LNCAP (cell line): ENCODE measurements around the gene GXYLT2.

ENCODE experiments used
- TF ChIP-seq, protein P1 (sequence below): fragments of 450-650 bp; IDR thresholded peaks from 2 replicates; pipeline ENCODE4 v1.5.1; 2017; ENCODE audit warnings: mild to moderate bottlenecking

GXYLT2 gene

GRCh38 chr3:72985576-72985975, 97.7 kb downstream of the GXYLT2 start:
- TF ChIP-seq, protein P1, sequence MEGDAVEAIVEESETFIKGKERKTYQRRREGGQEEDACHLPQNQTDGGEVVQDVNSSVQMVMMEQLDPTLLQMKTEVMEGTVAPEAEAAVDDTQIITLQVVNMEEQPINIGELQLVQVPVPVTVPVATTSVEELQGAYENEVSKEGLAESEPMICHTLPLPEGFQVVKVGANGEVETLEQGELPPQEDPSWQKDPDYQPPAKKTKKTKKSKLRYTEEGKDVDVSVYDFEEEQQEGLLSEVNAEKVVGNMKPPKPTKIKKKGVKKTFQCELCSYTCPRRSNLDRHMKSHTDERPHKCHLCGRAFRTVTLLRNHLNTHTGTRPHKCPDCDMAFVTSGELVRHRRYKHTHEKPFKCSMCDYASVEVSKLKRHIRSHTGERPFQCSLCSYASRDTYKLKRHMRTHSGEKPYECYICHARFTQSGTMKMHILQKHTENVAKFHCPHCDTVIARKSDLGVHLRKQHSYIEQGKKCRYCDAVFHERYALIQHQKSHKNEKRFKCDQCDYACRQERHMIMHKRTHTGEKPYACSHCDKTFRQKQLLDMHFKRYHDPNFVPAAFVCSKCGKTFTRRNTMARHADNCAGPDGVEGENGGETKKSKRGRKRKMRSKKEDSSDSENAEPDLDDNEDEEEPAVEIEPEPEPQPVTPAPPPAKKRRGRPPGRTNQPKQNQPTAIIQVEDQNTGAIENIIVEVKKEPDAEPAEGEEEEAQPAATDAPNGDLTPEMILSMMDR: no peak

- TF ChIP-seq, protein P1: no peak
These were observed 103.0 kb downstream of the GXYLT2 start for GRCh38 chr3:72990701-72991395.

- TF ChIP-seq, protein P1: no peak
These were observed 103.7 kb downstream of the GXYLT2 start for GRCh38 chr3:72991522-72991921.

DNA sequence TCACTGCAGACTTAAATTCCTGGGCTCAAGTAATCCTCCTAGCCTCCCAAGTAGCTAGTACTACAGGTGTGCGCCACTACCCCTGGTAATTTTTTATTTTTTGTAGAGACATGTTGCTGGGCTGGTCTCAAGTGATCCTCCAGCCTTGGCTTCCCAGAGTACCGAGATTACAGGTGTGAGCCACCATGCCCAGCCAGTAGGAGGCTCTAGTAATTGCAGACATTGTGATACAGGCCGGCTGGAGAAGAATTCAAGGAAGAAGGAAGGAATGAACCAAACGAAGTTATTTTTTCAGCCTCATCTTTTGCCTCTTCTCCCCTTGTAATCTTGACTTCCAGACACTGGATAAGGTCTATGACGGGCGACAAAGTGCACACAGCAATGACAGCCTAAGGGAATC, 105.5 kb downstream of the GXYLT2 start:
- TF ChIP-seq, protein P1: no peak

DNA sequence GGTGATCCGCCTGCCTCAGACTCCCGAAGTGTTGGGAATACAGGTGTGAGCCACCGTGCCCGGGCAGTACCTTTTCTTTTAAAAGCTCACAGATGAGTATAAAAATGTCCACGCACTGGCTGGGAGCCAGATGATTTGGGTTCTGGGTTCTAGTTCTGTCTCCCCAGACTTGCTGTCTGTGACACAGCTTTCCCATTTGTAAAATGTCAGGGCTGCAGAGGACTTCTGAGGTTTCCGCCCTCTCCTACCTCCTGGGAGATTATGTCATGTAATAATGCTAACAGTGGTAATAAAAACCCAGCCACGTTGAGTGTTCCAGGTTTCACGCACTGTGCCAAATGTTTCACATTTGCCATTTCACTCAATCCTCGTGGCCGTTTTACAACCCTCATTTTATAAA, 107.5 kb downstream of the GXYLT2 start:
- TF ChIP-seq, protein P1: no peak

GRCh38 chr3:72996121-72996472, 108.3 kb downstream of the GXYLT2 start:
- TF ChIP-seq, protein P1: no peak

DNA sequence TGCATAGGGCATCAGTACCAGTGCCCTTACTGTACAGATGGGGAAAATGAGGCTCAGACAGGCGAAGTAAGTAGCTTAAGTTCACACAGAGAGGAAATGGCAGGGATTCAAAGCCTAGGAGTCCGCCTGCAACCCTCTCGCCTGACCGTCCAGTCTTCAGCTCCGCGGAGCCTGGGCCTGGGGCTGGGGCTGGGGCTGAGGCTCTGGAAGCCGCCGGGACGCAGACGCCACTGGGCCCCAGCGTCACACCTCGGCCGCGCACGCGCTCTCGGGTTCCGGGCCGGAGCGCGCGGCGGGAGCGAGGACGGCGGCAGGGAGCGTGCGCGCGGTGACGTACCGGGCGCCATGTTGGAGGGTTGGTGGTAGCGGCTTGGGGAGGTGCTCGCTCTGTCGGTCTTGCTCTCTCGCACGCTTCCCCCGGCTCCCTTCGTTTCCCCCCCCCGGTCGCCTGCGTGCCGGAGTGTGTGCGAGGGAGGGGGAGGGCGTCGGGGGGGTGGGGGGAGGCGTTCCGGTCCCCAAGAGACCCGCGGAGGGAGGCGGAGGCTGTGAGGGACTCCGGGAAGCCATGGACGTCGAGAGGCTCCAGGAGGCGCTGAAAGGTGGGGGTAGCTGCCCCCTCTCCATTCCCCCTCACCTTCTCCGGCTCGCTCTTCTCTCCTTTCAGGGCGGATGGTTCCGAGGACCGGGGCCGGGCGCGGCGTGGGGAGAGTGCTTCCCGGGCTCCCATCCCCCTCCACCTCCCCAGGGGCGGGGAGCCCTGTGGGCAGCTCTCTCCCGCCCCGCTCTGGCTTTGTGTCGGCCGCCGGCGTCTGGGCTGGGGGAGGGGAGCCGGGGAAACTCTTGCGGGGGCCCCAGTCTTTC, 108.9 kb downstream of the GXYLT2 start, which contains the start of gene PPP4R2:
Gene PPP4R2 (plus strand): TSS at position 339 of the 861 bp plus-strand sequence. CDS start 227 bp downstream, at position 566.
- TF ChIP-seq, protein P1: no peak
